A549 (cell line): ENCODE data around the gene PCBP3. TPM values are rescaled to one million over a fixed set of nuclear protein-coding genes. Genes with fewer than 3 reads are reported as not detected.
"Not testable (repeated sequence)": the region's sequence is repeated elsewhere in the genome, so short reads cannot be mapped to it uniquely, and the experiment has no call there.

ENCODE experiments used
- ATAC-seq, 2 experiments: fragments of 200-7000 bp in 1 of 2; fragments of >200 bp in 1 of 2; cut with Nextera tagmentation in 1 of 2; cut with Tn5 transposase in 1 of 2; 3 replicates each; pipeline versions ENCODE4 v1.8.0 to v1.9.1; 2018 to 2020; ENCODE audit warnings: mild to moderate bottlenecking in 1 of 2, moderate library complexity in 1 of 2
- CTCF ChIA-PET: fragments of 300-600 bp; sonication (Branson Sonifier 250); formaldehyde crosslinking; extraction: SDS; loops from one replicate; lab custom pipeline; 2021; ENCODE audit warnings: antibody characterized with exemption, inconsistent platforms; lab: Yijun Ruan, JAX
- POLR2A ChIA-PET: fragments of 350-600 bp; formaldehyde crosslinking; extraction: SDS; loops from one replicate; lab custom pipeline; 2021; ENCODE audit warnings: antibody characterized with exemption, inconsistent platforms; lab: Yijun Ruan, JAX
- DNase-seq, 2 experiments: peaks; one replicate each; pipeline versions ENCODE4 v3.0.0 to v3.0.0-alpha.2; 2011 to 2016; ENCODE audit warnings: low read depth in 1 of 2, low spot score in 1 of 2
- FAIRE-seq: peaks from 2 replicates; lab custom pipeline; 2011; peaks lifted over from hg19 to GRCh38; lab: Jason Lieb, UNC
- H3K27ac ChIP-seq, 2 experiments: fragments of >200 bp; sonication (Bioruptor Twin); formaldehyde crosslinking; 3 replicates each; pipeline ENCODE4 v1.5.1; 2016 to 2017
- H3K4me1 ChIP-seq: fragments of >200 bp; sonication (Bioruptor Twin); formaldehyde crosslinking; 3 replicates; pipeline ENCODE4 v1.6.1; 2016
- H3K4me2 ChIP-seq: fragments of >200 bp; sonication (Bioruptor Twin); formaldehyde crosslinking; 3 replicates; pipeline ENCODE4 v1.6.1; 2016
- H3K4me3 ChIP-seq: fragments of >200 bp; sonication (Bioruptor Twin); formaldehyde crosslinking; 3 replicates; pipeline ENCODE4 v1.5.1; 2016
- H3K9me3 ChIP-seq: fragments of >200 bp; sonication (Bioruptor Twin); formaldehyde crosslinking; 3 replicates; pipeline ENCODE4 v1.6.1; 2016
- CBX2 ChIP-seq: fragments of 200-600 bp; sonication (generic); IDR thresholded peaks from 2 replicates; pipeline ENCODE4 v1.6.1; 2016; ENCODE audit warnings: low read depth, mild to moderate bottlenecking, borderline replicate concordance
- CEBPB ChIP-seq, 2 experiments: fragments of >200 bp in 1 of 2; sonication (Bioruptor Twin) in 1 of 2; formaldehyde crosslinking in 1 of 2; IDR thresholded peaks; 2 replicates each; pipeline ENCODE4 v1.6.1; 2012 to 2016
- EHMT2 ChIP-seq: fragments of 200-600 bp; sonication (generic); IDR thresholded peaks from 2 replicates; pipeline ENCODE4 v1.6.1; 2016; ENCODE audit warnings: antibody characterized with exemption, low read depth, mild to moderate bottlenecking, moderate library complexity
- ELK1 ChIP-seq: fragments of 150-350 bp; IDR thresholded peaks from 2 replicates; pipeline ENCODE4 v1.6.1; 2014; ENCODE audit warnings: low read depth, mild to moderate bottlenecking, low read length
- EP300 ChIP-seq, 2 experiments: fragments of >200 bp; sonication (Bioruptor Twin); formaldehyde crosslinking; IDR thresholded peaks; 2 replicates in 1 of 2; 3 replicates in 1 of 2; pipeline ENCODE4 v1.6.1; 2016 to 2017
- GATA3 ChIP-seq: IDR thresholded peaks from 2 replicates; pipeline ENCODE4 v1.6.1; 2012; ENCODE audit warnings: borderline replicate concordance
- HOXB5 ChIP-seq: fragments of 250-450 bp; sonication (Bioruptor Pico); IDR thresholded peaks from 2 replicates; pipeline ENCODE4 v1.5.0; 2020; ENCODE audit warnings: mild to moderate bottlenecking, moderate library complexity
- MAFK ChIP-seq: fragments of 450-650 bp; IDR thresholded peaks from 2 replicates; pipeline ENCODE4 v1.6.1; 2014; ENCODE audit not compliant: partially characterized antibody
- PHF8 ChIP-seq: fragments of 200-600 bp; sonication (generic); IDR thresholded peaks from 2 replicates; pipeline ENCODE4 v1.6.1; 2016; ENCODE audit warnings: low read depth, mild to moderate bottlenecking, antibody characterized with exemption, moderate library complexity, borderline replicate concordance
- REST ChIP-seq: fragments of 200-600 bp; sonication (generic); IDR thresholded peaks from 2 replicates; pipeline ENCODE4 v1.6.1; 2016; ENCODE audit warnings: antibody characterized with exemption, mild to moderate bottlenecking, moderate library complexity
- RNF2 ChIP-seq: fragments of 200-600 bp; sonication (generic); IDR thresholded peaks from 2 replicates; pipeline ENCODE4 v1.6.1; 2016; ENCODE audit warnings: low read depth, mild to moderate bottlenecking, antibody characterized with exemption, moderate library complexity, borderline replicate concordance
- SREBF2 ChIP-seq: fragments of 450-650 bp; IDR thresholded peaks from 2 replicates; pipeline ENCODE4 v1.6.1; 2014; ENCODE audit warnings: mild to moderate bottlenecking, moderate library complexity
- ZC3H11A ChIP-seq: fragments of 450-650 bp; IDR thresholded peaks from 2 replicates; pipeline ENCODE4 v1.6.1; 2014; ENCODE audit warnings: antibody characterized with exemption, mild to moderate bottlenecking
- WGBS: methylation state at CpG from one replicate; pipeline ENCODE4 v1.1.6; 2017; ENCODE audit errors: missing lambda C conversion rate; 5-methylcytosine and 5-hydroxymethylcytosine counted together
- polyA plus RNA-seq, 4 experiments: library from polyadenylated mRNA; depleted of rRNA in 3 of 4; stranded (reverse); fragments of >200 nt; fragmentation: RNase III in 1 of 4; extraction: RNeasy Plus Mini Kit Qiagen cat#74134 plus additional on column Dnase treatment in 1 of 4; gene quantifications; 2 replicates in 3 of 4; 3 replicates in 1 of 4; pipeline ENCODE4 v1.2.3, GENCODE V29; 2011 to 2017

The PCBP3 gene
- polyA plus RNA-seq, 2 of the 4 experiments (the other 2 are of a cell fraction) = 0.30 to 0.34 TPM

- TF ChIP-seq EHMT2 (no peak), ZC3H11A (no peak), EP300 (IDR thresholded peaks at IDR 0.05) (no peak)
Measured at GRCh38 chr21:45617021-45617921, 26.3 kb upstream of the PCBP3 start (continued).

GRCh38 chr21:45618287-45618686 lies 25.2 kb upstream of the PCBP3 start:
- FAIRE-seq = no peak
- POLR2A ChIA-PET = no interaction called here
- TF ChIP-seq ELK1 (no peak), RNF2 (no peak), GATA3 (no peak)
- TF ChIP-seq, all 56 proteins: peak for 0
- DNase-seq = no peak
- CTCF ChIA-PET = interaction anchor here (1.4 kb wide), 1 partner anchor 202 kb away, joined by 4 read pairs; no protein-coding TSS in a partner anchor
- no peak overlapping the region for H3K4me3 ChIP-seq
- H3K4me1 ChIP-seq = no peaks in the 10 kb centered on the region
- H3K27ac ChIP-seq = no peak overlapping the region
- peaks cover 8% of the 10 kb centered on the region; the same call in 1 of the 3 replicates for H3K9me3 ChIP-seq
- 62% methylated on average over 9 of the region's 13 CpGs for WGBS
- ATAC-seq = no peak
- H3K4me2 ChIP-seq = no peak overlapping the region

- WGBS = 45% methylated on average over 7 of the region's 8 CpGs
- H3K9me3 ChIP-seq = peaks cover 8% of the 10 kb centered on the region; the same call in 1 of the 3 replicates
- FAIRE-seq (no peak), ATAC-seq (no peak), DNase-seq (no peak)
- TF ChIP-seq CBX2 = no peak
- peak; percentile 14 for TF ChIP-seq MAFK
- no peak overlapping the region for H3K4me2 ChIP-seq
- no peaks in the 10 kb centered on the region for H3K4me1 ChIP-seq
- H3K27ac ChIP-seq = no peak overlapping the region
- H3K4me3 ChIP-seq = no peak overlapping the region
- CTCF ChIA-PET = interaction anchor here (1.4 to 2.2 kb wide), 2 partner anchors 22 to 201 kb away, joined by 4 to 7 read pairs; no protein-coding TSS in a partner anchor
- POLR2A ChIA-PET = no interaction called here
Measured at GRCh38 chr21:45618846-45619485, 24.6 kb upstream of the PCBP3 start.

- CTCF ChIA-PET = interaction anchor here (0.9 to 2.2 kb wide), 3 partner anchors 8 to 24 kb away, joined by 3 to 7 read pairs (median 3); no protein-coding TSS in a partner anchor
- 33% methylated on average over 10 of the region's 12 CpGs for WGBS
- FAIRE-seq = no peak
Measured at GRCh38 chr21:45620201-45620923, 23.2 kb upstream of the PCBP3 start.

GRCh38 chr21:45621435-45622331 lies 21.8 kb upstream of the PCBP3 start:
- DNase-seq, H3K27ac ChIP-seq, FAIRE-seq, H3K4me1 ChIP-seq, ATAC-seq, H3K4me2 ChIP-seq, POLR2A ChIA-PET, H3K9me3 ChIP-seq, H3K4me3 ChIP-seq: not testable (repeated sequence)
- 38% methylated on average over 10 of the region's 10 CpGs for WGBS
- CTCF ChIA-PET = interaction anchor here (1.1 kb wide), 1 partner anchor 15 kb away, joined by 3 read pairs; no protein-coding TSS in a partner anchor

More at GRCh38 chr21:45620201-45620923, 23.2 kb upstream of the PCBP3 start:
- Histone ChIP-seq H3K27ac (no peak overlapping the region), H3K4me2 (no peak overlapping the region), H3K9me3 (peaks cover 8% of the 10 kb centered on the region; the same call in 1 of the 3 replicates), H3K4me3 (no peak overlapping the region), H3K4me1 (no peaks in the 10 kb centered on the region)
- POLR2A ChIA-PET = no interaction called here
- TF ChIP-seq CEBPB (IDR thresholded peaks at IDR 0.05) (no peak), REST (no peak), HOXB5 (CRISPR knock-in tag) (no peak), SREBF2 (no peak), ZC3H11A (no peak), PHF8 (no peak), MAFK (no peak)
- ATAC-seq = no peak
- DNase-seq = no peak
